ENCODE results near the gene RETN. TPM values are rescaled to one million over a fixed set of nuclear protein-coding genes. Genes with fewer than 3 reads are reported as not detected.

Gene RETN
- total and polyA plus RNA-seq, 2 donors (not counting 3 experiments of a cell fraction or from before 2014, with no cell fraction given): not detected

GRCh38 chr19:7701049-7701653 lies 32.3 kb downstream of the RETN start:
- ChIA-PET POLR2A (no interaction called here), CTCF (no interaction called here)
- dilution Hi-C loops (cut with MboI; ENCODE audit: extremely low pct_ligation_motif_present, low sequenced_read_pairs) (no loop called here), intact Hi-C loops (cut with micrococcal nuclease) (no loop called here)
- Histone ChIP-seq H3K9me3 (replicated peaks; ENCODE audit: control insufficient read depth, insufficient read depth, low read length) (no peaks in the 10 kb centered on the region), H2AFZ (ENCODE audit: low read depth, low read length) (no peak overlapping the region), H3K4me1 (ENCODE audit: control insufficient read depth, extremely low read depth, insufficient read depth, low read length) (no peaks in the 10 kb centered on the region), H3K9ac (replicated peaks; ENCODE audit: extremely low read depth, insufficient read depth, low read length) (no peak overlapping the region), H3K79me2 (ENCODE audit: control insufficient read depth, insufficient read depth, low read length) (no peaks in the 10 kb centered on the region), H3K4me3 (replicated peaks in 1 of 3; ENCODE audit: insufficient read depth in 1 of 3, low read depth in 1 of 3, low read length in 3 of 3) (no peak overlapping the region), H3K36me3 (ENCODE audit: control insufficient read depth in 2 of 2, extremely low read depth in 1 of 2, insufficient read depth in 2 of 2, low read length in 2 of 2) (no peaks in the 10 kb centered on the region), H4K20me1 (replicated peaks; ENCODE audit: control insufficient read depth, extremely low read depth, insufficient read depth, low read length) (no peaks in the 10 kb centered on the region), H3K27me3 (ENCODE audit: control insufficient read depth in 2 of 2, insufficient read depth in 2 of 2, low read length in 2 of 2) (no peaks in the 10 kb centered on the region), H3K9me1 (replicated peaks; ENCODE audit: control insufficient read depth, extremely low read depth, insufficient read depth, low read length) (no peaks in the 10 kb centered on the region), H3K4me2 (ENCODE audit: insufficient read depth, low read length) (no peak overlapping the region), H3K27ac (ENCODE audit: insufficient read depth, low read depth, low read length) (no peak overlapping the region)
- FAIRE-seq (no peak), DNase-seq (ENCODE audit: low read depth, low spot score) (no peak)
- no peak for TF ChIP-seq MYC (IDR thresholded peaks at IDR 0.05; ENCODE audit: low read depth, low read length)
- no peak for TF ChIP-seq MAX (IDR thresholded peaks at IDR 0.05; ENCODE audit: insufficient read depth, insufficient read length)
- TF ChIP-seq EZH2 (IDR thresholded peaks at IDR 0.05; ENCODE audit: borderline replicate concordance, low read depth, low read length, severe bottlenecking): no peak
- no peak for TF ChIP-seq JUN (IDR thresholded peaks at IDR 0.05; ENCODE audit: borderline replicate concordance, insufficient read depth, insufficient read length, low read depth)
- no peak for TF ChIP-seq POLR2A (IDR thresholded peaks at IDR 0.05; ENCODE audit: low read depth, low read length)
- no peak for TF ChIP-seq FOS (IDR thresholded peaks at IDR 0.05; ENCODE audit: borderline replicate concordance, insufficient read depth, low read length)
- no peak for TF ChIP-seq POLR2AphosphoS5 (IDR thresholded peaks at IDR 0.05; ENCODE audit: insufficient read depth, low read depth, low read length)
- no peak for TF ChIP-seq CTCF (IDR thresholded peaks at IDR 0.05; ENCODE audit: extremely low read depth in 1 of 2, insufficient read depth in 1 of 2, low read depth in 1 of 2, low read length in 2 of 2)
- no peak for TF ChIP-seq GATA2 (IDR thresholded peaks at IDR 0.05; ENCODE audit: insufficient read depth, insufficient read length, low read depth, low read length)
- BruUV-seq (replicated peaks): no TSS peak

All from endothelial cell of umbilical vein (primary cell).